ENCODE results near the gene GOLT1A.
A peak's percentile ranks its signal among the peaks of the same experiment; 100 is the strongest.

The GOLT1A gene

DNA sequence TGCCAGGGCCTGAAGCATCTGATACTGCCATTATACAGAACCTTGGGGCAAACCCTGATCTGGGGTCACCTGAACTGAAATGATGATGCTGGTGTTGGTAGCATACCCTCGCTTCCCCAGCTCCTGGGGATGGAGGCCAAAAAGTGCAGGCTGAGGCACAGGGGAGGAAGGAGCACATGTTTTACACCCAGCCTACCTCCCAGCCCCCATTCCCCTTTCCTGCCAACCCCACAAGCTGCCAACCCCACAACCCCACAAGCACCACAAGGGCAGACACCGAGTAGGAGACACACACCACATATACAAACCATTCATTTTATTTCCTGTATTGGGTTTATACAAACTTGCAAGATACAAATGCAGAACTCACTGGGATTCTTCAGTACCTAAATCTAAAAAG, 4.8 kb upstream of the GOLT1A start:
- ATAC-seq (ENCODE audit: low read depth) (no peak), DNase-seq (ENCODE audit: low spot score in 2 of 2) (no peak)
- no peaks in the 10 kb centered on the region for H3K9me3 Mint-ChIP-seq
- H3K36me3 Mint-ChIP-seq, result peaks cover 2% of the 10 kb centered on the region
- peaks cover 4% of the 10 kb centered on the region for H3K4me1 Mint-ChIP-seq
- peaks cover 8% of the 10 kb centered on the region for H3K27me3 Mint-ChIP-seq
- no peak overlapping the region for H3K4me3 Mint-ChIP-seq
- H3K27ac Mint-ChIP-seq, result no peak overlapping the region

DNA sequence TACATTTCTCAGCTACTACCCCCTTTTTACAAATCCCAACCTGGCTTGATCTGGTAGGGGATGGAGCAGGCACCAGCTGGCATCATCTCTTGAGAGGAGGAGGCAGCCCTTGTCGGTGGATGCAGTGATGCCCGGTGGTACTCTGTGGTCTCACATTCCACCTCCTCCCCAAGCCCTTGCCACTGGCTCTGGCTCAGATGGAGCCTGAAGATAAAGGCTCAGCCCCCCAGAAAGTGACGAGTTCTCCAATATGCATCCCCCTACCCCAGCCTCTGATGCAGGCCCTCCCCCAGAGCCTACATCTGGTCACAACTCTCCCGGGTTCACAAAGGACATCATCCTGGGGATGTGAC, 3.8 kb upstream of the GOLT1A start:
- Mint-ChIP-seq H3K36me3 (peaks cover 2% of the 10 kb centered on the region), H3K4me1 (peaks cover 4% of the 10 kb centered on the region), H3K27ac (no peak overlapping the region), H3K9me3 (no peaks in the 10 kb centered on the region), H3K27me3 (peaks cover 8% of the 10 kb centered on the region), H3K4me3 (no peak overlapping the region)
- ATAC-seq (ENCODE audit: low read depth) (no peak), DNase-seq (ENCODE audit: low spot score in 2 of 2) (no peak)

DNA sequence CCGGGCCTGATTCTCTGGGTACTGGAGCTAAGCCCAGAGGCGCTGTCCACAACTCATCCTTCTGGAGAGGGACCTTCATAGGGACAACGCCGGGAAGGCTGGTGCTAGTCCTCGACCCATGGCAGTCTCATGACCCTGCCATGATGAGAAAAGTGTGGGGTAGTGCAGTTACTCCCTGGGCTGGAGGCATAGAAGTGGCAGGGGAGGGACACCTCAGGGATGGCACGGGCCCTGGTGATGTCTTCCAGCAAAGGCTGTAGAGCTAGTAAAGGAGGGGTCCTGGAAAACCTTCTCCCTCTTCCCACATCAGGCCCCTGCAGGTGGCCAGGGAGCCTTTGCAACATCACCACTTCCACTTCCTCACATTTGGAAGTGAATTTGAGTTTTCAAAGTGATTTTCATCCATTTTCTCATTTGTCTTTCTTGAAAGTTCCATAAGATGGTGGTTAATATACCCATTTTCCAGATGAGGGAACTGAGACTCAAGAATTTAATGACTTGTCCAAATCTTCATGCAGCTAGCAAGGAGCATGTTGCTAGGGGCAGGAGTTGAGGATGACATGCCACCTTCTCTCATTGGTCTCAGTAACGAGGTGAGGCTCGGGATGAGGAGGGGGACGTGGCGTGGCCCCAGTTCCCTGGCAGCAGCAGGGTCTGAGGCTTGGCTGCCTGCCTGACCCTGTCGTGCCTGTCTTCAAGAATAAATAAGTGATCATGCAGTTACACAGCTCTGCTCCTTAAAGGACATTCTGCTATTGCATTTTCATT, 3.3 kb upstream of the GOLT1A start:
- Mint-ChIP-seq H3K36me3 (peaks cover 2% of the 10 kb centered on the region), H3K4me3 (no peak overlapping the region), H3K4me1 (peaks cover 4% of the 10 kb centered on the region), H3K9me3 (no peaks in the 10 kb centered on the region), H3K27me3 (peaks cover 8% of the 10 kb centered on the region), H3K27ac (no peak overlapping the region)
- DNase-seq (ENCODE audit: low spot score in 2 of 2), result no peak
- ATAC-seq (ENCODE audit: low read depth), result no peak

DNA sequence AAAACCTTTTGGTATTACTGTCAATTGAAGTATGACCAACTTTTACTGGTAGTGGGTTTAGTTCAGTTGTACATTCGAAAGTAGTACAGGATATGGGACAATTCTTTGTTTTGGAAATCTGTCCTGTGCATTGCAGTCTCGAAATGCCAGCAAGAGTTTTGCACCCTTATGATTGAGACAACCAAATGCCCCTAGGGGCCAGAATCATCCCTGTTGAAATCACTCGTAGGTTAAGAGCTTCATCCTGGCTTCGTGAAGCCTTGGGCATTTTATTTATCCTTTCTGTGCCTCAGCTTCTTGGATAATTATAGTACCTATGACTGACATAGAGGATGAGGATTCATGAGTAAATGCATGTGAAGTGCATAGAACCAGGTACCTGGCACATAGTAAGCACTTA, 2.4 kb upstream of the GOLT1A start:
- H3K9me3 Mint-ChIP-seq, result no peaks in the 10 kb centered on the region
- DNase-seq (ENCODE audit: low spot score in 2 of 2), result no peak
- H3K4me1 Mint-ChIP-seq, result peaks cover 4% of the 10 kb centered on the region
- no peak overlapping the region for H3K27ac Mint-ChIP-seq
- no peak overlapping the region for H3K4me3 Mint-ChIP-seq
- H3K36me3 Mint-ChIP-seq, result no peaks in the 10 kb centered on the region
- no peak for ATAC-seq (ENCODE audit: low read depth)
- peaks cover 6% of the 10 kb centered on the region for H3K27me3 Mint-ChIP-seq

DNA sequence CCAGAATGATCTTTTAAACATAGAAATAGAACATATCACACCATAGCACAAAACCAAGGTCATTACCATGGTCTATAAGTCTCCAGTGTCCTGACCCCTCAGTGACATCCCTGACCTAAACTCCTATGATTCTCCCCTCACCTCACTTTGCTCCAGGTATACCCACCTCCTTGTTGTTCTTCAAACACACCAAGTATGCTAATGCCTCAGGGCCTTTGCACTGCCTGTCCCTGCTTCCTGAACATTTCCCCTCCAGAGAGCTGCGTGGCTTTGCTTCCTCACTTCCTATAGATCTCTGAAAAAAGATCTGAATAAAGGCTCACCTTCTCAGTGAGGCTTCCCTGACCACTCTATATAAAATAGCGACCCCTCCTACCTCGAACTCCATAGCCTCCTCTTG, 1.1 kb downstream of the GOLT1A start:
- Mint-ChIP-seq H3K9me3 (no peaks in the 10 kb centered on the region), H3K4me3 (no peak overlapping the region), H3K27ac (no peak overlapping the region), H3K4me1 (peaks cover 4% of the 10 kb centered on the region), H3K36me3 (no peaks in the 10 kb centered on the region), H3K27me3 (peaks cover 7% of the 10 kb centered on the region)
- no peak for DNase-seq (ENCODE audit: low spot score in 2 of 2)
- no peak for ATAC-seq (ENCODE audit: low read depth)

DNA sequence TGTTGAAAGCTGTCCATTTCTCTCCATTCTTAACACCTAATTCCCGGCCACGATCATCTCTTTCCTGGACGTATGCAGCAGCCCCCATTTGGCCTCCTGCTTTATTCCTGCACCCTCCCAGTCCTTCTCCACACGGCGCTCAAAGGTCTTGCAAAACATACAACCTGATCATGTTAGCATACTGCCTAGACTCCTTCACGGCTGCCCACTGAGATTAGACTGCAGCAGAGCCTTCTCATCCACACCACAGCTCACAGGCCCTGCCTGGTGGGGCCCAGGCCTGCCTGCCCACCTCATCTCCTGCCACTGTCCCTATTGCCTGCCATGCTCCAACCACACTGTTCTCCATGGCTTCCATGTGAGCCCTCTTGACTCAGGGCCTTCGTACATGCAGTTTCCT, 2.7 kb downstream of the GOLT1A start:
- Mint-ChIP-seq H3K27me3 (peaks cover 15% of the 10 kb centered on the region), H3K4me1 (peaks cover 4% of the 10 kb centered on the region), H3K36me3 (no peaks in the 10 kb centered on the region), H3K27ac (no peak overlapping the region), H3K9me3 (no peaks in the 10 kb centered on the region), H3K4me3 (no peak overlapping the region)
- ATAC-seq (ENCODE audit: low read depth), result no peak
- DNase-seq (ENCODE audit: low spot score in 2 of 2), result no peak

DNA sequence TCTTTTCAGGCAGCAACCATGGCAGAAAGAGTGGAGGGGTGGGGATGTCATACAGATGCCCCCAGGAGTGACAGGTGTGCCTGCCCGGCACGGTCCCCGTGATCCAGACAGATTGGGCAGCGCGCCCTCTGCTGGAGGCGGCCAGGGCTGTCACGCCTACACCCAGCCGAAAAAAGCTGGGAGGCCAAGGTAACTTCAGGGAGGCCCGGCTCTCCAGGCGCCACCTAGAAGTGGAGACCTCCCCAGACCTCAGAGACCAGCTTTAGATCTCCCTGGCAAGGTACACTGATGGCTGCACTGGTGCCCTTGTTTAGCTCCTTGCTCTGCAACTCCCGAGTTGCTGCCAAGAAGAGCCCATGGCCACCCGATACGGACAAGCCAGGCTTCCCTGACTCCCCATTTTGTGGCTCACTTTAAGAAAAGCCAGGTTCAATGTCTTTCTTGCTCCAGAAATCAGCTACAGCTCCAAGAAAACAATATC, 6.6 kb downstream of the GOLT1A start:
- Mint-ChIP-seq H3K36me3 (no peaks in the 10 kb centered on the region), H3K27me3 (peaks cover 27% of the 10 kb centered on the region), H3K9me3 (no peaks in the 10 kb centered on the region), H3K27ac (no peak overlapping the region), H3K4me1 (no peaks in the 10 kb centered on the region), H3K4me3 (no peak overlapping the region)
- ATAC-seq (ENCODE audit: low read depth), result peak; percentile 94
- peak; percentile 63 to 74 for DNase-seq (ENCODE audit: low spot score in 2 of 2)

DNA sequence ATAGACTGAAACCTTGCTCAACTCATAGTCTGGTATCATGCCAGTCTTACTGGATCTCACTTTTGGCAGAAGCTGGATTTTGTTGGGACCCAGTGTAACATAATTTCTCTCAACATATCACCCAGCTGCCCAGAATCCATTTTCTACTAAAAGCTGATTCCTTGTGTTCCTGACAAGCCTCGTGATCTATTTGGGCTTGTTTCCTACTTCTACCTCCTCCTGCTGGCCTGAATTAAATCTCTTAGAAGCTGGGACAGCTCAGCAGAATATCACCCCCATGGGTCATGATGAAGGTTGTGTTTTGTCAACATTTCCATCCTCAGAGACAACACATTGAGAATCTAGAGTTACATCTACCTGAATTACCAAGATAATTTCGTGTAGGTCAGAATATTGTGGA, 7.7 kb downstream of the GOLT1A start:
- no peak for DNase-seq (ENCODE audit: low spot score in 2 of 2)
- no peak for ATAC-seq (ENCODE audit: low read depth)
- H3K4me1 Mint-ChIP-seq, result no peaks in the 10 kb centered on the region
- H3K27ac Mint-ChIP-seq, result no peak overlapping the region
- peaks cover 29% of the 10 kb centered on the region for H3K27me3 Mint-ChIP-seq
- no peak overlapping the region for H3K4me3 Mint-ChIP-seq
- H3K9me3 Mint-ChIP-seq, result no peaks in the 10 kb centered on the region
- H3K36me3 Mint-ChIP-seq, result no peaks in the 10 kb centered on the region

DNA sequence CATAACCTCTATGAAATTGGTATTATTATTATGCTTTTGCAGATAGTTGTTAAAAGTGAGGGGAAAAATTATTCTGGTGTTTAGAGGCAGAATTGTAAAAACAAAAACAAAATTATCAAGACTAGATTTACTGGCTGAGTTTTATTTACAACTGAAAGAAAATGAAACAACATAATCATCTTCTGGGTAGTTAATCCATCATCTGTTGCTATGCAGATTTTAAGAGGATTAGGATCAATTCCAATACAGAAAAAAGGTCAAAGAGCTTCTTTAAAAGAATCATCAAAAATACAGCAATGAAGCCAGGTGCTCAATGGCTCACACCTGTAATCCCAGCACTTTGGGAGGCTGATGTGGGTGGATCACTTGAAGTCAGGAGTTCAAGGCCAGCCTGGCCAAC, 8.3 kb downstream of the GOLT1A start:
- no peaks in the 10 kb centered on the region for H3K9me3 Mint-ChIP-seq
- H3K27me3 Mint-ChIP-seq, result peaks cover 34% of the 10 kb centered on the region
- no peak overlapping the region for H3K27ac Mint-ChIP-seq
- no peaks in the 10 kb centered on the region for H3K36me3 Mint-ChIP-seq
- no peaks in the 10 kb centered on the region for H3K4me1 Mint-ChIP-seq
- H3K4me3 Mint-ChIP-seq, result no peak overlapping the region
- DNase-seq (ENCODE audit: low spot score in 2 of 2) (no peak), ATAC-seq (ENCODE audit: low read depth) (no peak)

DNA sequence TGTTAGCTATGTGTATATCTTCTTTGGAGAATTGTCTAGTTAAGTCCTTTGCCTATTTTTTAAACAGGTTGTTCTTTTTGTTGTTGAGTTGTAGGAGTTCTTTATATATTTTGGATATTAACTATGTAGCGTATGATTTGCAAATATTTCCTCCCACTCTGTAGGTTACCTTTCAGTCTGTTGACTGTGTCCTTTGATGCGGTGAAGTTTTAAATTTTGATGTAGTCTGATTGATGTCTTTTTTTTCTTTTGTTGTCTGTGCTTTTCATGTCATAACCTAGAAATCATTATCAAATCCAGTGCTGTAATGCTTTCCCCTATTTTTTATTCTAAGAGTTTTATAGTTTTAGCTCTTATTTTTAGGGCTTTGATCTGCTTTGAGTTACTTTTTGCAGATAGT, 8.8 kb downstream of the GOLT1A start:
- Mint-ChIP-seq H3K4me3 (no peak overlapping the region), H3K9me3 (no peaks in the 10 kb centered on the region), H3K27ac (no peak overlapping the region), H3K27me3 (peaks cover 32% of the 10 kb centered on the region), H3K36me3 (no peaks in the 10 kb centered on the region), H3K4me1 (no peaks in the 10 kb centered on the region)
- ATAC-seq (ENCODE audit: low read depth) (no peak), DNase-seq (ENCODE audit: low spot score in 2 of 2) (no peak)

DNA sequence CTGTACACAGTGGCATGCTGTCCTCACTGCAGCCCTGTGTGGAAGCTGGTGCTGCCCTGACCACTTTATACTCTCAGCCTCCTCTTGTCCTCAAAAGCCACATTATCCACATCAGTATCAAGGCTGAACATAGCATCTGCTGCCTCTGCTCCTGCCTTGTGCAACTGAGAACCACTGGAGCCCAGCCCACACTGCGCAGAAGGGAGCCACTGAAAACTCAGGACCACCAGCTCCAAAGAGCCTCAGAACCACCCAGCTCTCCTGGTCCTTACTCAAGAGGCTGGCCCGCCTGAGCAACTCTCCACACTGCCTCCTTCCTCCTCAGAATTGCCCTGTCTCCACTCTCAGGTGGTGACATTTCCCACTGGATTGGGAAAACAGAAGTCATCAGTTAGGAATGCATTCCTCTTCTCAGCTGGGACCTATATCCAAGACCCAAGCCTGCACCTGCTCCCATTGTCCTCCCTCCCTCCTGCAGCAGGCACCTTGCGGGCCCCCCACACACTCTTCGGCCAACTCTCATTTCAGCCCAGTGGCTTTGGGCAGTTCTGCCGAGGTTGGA, 10.5 kb downstream of the GOLT1A start:
- no peak overlapping the region for H3K4me3 Mint-ChIP-seq
- no peaks in the 10 kb centered on the region for H3K36me3 Mint-ChIP-seq
- ATAC-seq (ENCODE audit: low read depth), result no peak

DNA sequence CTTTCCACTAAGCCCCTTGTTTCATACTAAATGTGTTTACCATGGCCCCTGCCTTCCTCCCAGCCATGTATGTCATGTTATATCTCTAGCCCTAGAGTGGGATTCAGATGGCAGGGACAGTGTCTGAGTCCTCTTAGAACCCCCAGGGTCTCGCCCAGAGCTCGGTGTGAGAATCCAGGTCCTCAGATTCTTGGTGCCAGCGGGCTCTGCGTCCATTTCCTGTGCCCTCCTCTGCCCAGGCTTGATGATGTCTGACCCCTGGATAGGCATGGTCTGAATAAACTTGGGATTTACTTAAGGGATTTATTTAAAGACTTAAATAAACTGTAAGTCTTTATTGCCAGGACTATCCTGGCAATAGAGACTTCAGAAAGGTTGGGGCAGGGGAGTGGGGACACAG, 11.3 kb downstream of the GOLT1A start:
- Mint-ChIP-seq H3K36me3 (no peaks in the 10 kb centered on the region), H3K4me1 (no peaks in the 10 kb centered on the region), H3K9me3 (no peaks in the 10 kb centered on the region), H3K27ac (no peak overlapping the region), H3K27me3 (peaks cover 29% of the 10 kb centered on the region), H3K4me3 (no peak overlapping the region)
- ATAC-seq (ENCODE audit: low read depth) (no peak), DNase-seq (ENCODE audit: low spot score in 2 of 2) (no peak)

More for the DNA sequence above, 10.5 kb downstream of the GOLT1A start:
- no peak for DNase-seq (ENCODE audit: low spot score in 2 of 2)
- Mint-ChIP-seq H3K27ac (no peak overlapping the region), H3K27me3 (peaks cover 32% of the 10 kb centered on the region), H3K9me3 (no peaks in the 10 kb centered on the region), H3K4me1 (no peaks in the 10 kb centered on the region)

DNA sequence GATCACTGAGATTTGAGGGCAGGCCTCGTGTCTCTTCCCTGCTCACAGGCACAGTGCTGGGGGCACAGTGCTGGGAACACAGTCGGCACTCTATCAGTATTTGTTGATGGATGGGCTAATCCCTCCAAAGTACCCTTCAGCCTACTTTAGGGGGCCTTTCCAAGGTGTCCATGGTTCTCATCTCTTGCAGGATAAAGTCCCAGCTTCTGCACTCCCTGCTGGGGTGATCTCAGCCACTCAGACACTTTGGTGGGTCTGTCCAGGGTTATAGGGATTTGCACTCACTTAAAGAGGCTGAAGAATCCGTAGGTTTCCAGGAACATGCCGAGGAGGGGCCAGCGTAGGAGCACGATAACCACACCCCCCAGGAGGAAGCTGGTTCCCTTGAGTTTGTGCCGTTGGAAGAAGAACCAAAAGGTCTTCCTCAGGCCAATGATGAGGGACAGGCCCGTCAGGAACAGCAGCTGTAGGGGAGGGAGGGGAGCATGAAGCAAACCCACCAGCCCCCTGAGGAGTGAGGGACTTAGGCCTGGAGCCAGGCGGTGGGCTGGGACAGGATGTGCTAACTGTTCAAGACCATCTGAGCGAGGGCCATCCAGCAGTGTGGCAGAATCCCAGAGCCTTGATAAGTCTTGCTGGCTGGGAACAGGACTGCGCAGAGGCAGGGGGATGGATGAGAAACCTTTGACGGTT, 12.3 kb downstream of the GOLT1A start:
- peaks cover 26% of the 10 kb centered on the region for H3K27me3 Mint-ChIP-seq
- DNase-seq (ENCODE audit: low spot score in 2 of 2) (no peak), ATAC-seq (ENCODE audit: low read depth) (no peak)
- no peaks in the 10 kb centered on the region for H3K36me3 Mint-ChIP-seq
- H3K4me3 Mint-ChIP-seq, result no peak overlapping the region
- H3K4me1 Mint-ChIP-seq, result no peaks in the 10 kb centered on the region
- H3K9me3 Mint-ChIP-seq, result no peaks in the 10 kb centered on the region
- H3K27ac Mint-ChIP-seq, result no peak overlapping the region

DNA sequence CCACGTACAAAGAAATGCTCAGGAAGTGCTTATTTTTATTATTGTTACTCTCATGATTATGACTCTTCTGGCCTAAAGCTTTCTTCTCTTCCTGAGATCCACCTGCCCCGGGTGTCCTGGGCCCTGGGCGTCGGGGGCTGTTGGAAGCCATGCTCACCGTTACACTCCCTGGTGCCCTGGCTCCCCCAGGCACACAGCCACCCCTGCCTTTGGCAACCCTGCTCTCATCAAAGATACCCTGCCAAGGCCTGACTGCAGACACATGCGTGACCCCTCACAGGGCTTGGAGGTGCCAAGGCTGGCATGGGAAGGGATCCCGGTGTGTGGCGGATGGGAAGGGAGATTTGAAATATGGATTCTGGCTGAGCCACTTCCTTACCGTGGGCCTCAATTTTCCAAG, 14.2 kb downstream of the GOLT1A start:
- no peak for DNase-seq (ENCODE audit: low spot score in 2 of 2)

More for the DNA sequence above, 14.2 kb downstream of the GOLT1A start:
- Mint-ChIP-seq H3K36me3 (no peaks in the 10 kb centered on the region), H3K4me3 (no peak overlapping the region), H3K9me3 (no peaks in the 10 kb centered on the region), H3K27me3 (peaks cover 26% of the 10 kb centered on the region), H3K4me1 (peaks cover 5% of the 10 kb centered on the region), H3K27ac (no peak overlapping the region)
- ATAC-seq (ENCODE audit: low read depth), result no peak

Data from memory B cell (primary cell).